SK-MEL-5 (cell line): ENCODE measurements around the gene IRF9. TPM values are rescaled to one million over a fixed set of nuclear protein-coding genes. Genes with fewer than 3 reads are reported as not detected.

ENCODE experiments used
- DNase-seq: peaks from one replicate; pipeline ENCODE4 v3.0.0-alpha.2; 2016; ENCODE audit warnings: low read depth, low spot score
- in situ Hi-C: cut with HindIII; loops from 2 replicates; pipeline ENCODE4 v1.10.0; 2016; ENCODE audit warnings: low sequenced_read_pairs, high pct_unique_total_duplicates, low pct_unique_long_range_greater_than_20kb
- total RNA-seq: library from RNA; depleted of rRNA; stranded (reverse); fragments of >200 nt; shearing (Covaris generic); gene quantifications from 2 replicates; pipeline ENCODE4 v1.2.3, GENCODE V29; 2014

Gene IRF9
- total RNA-seq, 1 experiment from 2014 or later = 24.2 TPM

GRCh38 chr14:24145219-24145618, 15.8 kb upstream of the IRF9 start:
- no peak for DNase-seq
- in situ Hi-C loops = no loop called here

- in situ Hi-C loops = no loop called here
- DNase-seq = no peak
Observed at GRCh38 chr14:24145690-24146452, 15.2 kb upstream of the IRF9 start.

GRCh38 chr14:24146453-24146977, 14.6 kb upstream of the IRF9 start, which contains the start of gene PSME2:
Gene PSME2 (minus strand): TSS chr14:24146610. CDS start chr14:24146581, 29 bp downstream.
- in situ Hi-C loops = no loop called here
- DNase-seq = peak; percentile 97

- in situ Hi-C loops = no loop called here
- DNase-seq = peak; percentile 97
Observed at GRCh38 chr14:24146978-24147760, 13.9 kb upstream of the IRF9 start, which contains the start of gene RNF31. Gene RNF31 (plus strand): TSS chr14:24147498. CDS start chr14:24147699, 201 bp downstream.

GRCh38 chr14:24147761-24148428, 13.2 kb upstream of the IRF9 start:
- in situ Hi-C loops = no loop called here
- no peak for DNase-seq

GRCh38 chr14:24149302-24149969, 11.6 kb upstream of the IRF9 start:
- DNase-seq = no peak
- in situ Hi-C loops = no loop called here

- no peak for DNase-seq
- in situ Hi-C loops = no loop called here
Observed at GRCh38 chr14:24150061-24150460, 11.0 kb upstream of the IRF9 start.

- no peak for DNase-seq
- in situ Hi-C loops = no loop called here
Observed at GRCh38 chr14:24150567-24150966, 10.5 kb upstream of the IRF9 start.

- in situ Hi-C loops = no loop called here
- no peak for DNase-seq
Observed at GRCh38 chr14:24150993-24151392, 10.1 kb upstream of the IRF9 start.

- in situ Hi-C loops = no loop called here
- no peak for DNase-seq
Observed at GRCh38 chr14:24151404-24152080, 9.5 kb upstream of the IRF9 start.

- in situ Hi-C loops = no loop called here
Observed at GRCh38 chr14:24155100-24155499, 6.0 kb upstream of the IRF9 start.

GRCh38 chr14:24156840-24157239, 4.2 kb upstream of the IRF9 start:
- in situ Hi-C loops = no loop called here
- no peak for DNase-seq

More at GRCh38 chr14:24155100-24155499, 6.0 kb upstream of the IRF9 start:
- no peak for DNase-seq

- no peak for DNase-seq
- in situ Hi-C loops = no loop called here
Observed at GRCh38 chr14:24157331-24157730, 3.7 kb upstream of the IRF9 start.

- in situ Hi-C loops = no loop called here
- no peak for DNase-seq
Observed at GRCh38 chr14:24159777-24160498, 1.1 kb upstream of the IRF9 start.

- no peak for DNase-seq
- in situ Hi-C loops = no loop called here
Observed at GRCh38 chr14:24160499-24160849, 591 bp upstream of the IRF9 start.

- DNase-seq = no peak
- in situ Hi-C loops = no loop called here
Observed at GRCh38 chr14:24162093-24162492, 1.0 kb downstream of the IRF9 start.
